Effector memory CD4-positive, alpha-beta T cell (primary cell): ENCODE data around the gene CCDC197.

Experiments
- DNase-seq, 3 donors: peaks; one replicate each; pipeline ENCODE4 v3.0.0-alpha.2; 2020
- H3K27ac ChIP-seq: 2 replicates; pipeline ENCODE4 v1.7.0; 2013; ENCODE audit warnings: mild to moderate bottlenecking, low read length, moderate library complexity; ENCODE audit not compliant: insufficient read depth, poor library complexity, severe bottlenecking
- H3K27me3 ChIP-seq: replicated peaks from 2 replicates; pipeline ENCODE4 v1.7.0; 2013; ENCODE audit warnings: mild to moderate bottlenecking, low read length; ENCODE audit not compliant: insufficient read depth, control insufficient read depth, poor library complexity, severe bottlenecking
- H3K36me3 ChIP-seq: 2 replicates; pipeline ENCODE4 v1.7.0; 2013; ENCODE audit warnings: mild to moderate bottlenecking, low read length, moderate library complexity; ENCODE audit not compliant: control insufficient read depth, insufficient read depth
- H3K4me1 ChIP-seq: 2 replicates; pipeline ENCODE4 v1.7.0; 2013; ENCODE audit warnings: low read length, mild to moderate bottlenecking; ENCODE audit not compliant: control insufficient read depth, insufficient read depth, poor library complexity, severe bottlenecking
- H3K4me3 ChIP-seq: 2 replicates; pipeline ENCODE4 v1.7.0; 2013; ENCODE audit warnings: low read length, low read depth, mild to moderate bottlenecking; ENCODE audit not compliant: insufficient read depth, poor library complexity, severe bottlenecking
- H3K9me3 ChIP-seq: 2 replicates; pipeline ENCODE4 v1.7.0; 2013; ENCODE audit warnings: mild to moderate bottlenecking, low read length, moderate library complexity; ENCODE audit not compliant: control insufficient read depth

The CCDC197 gene

GRCh38 chr14:94048691-94049624 is 51.9 kb downstream of the CCDC197 start:
- no peak for DNase-seq
- no peak overlapping the region for H3K27ac ChIP-seq
- no peak overlapping the region for H3K4me3 ChIP-seq
- peaks cover 83% of the 10 kb centered on the region for H3K36me3 ChIP-seq
- H3K9me3 ChIP-seq, result no peaks in the 10 kb centered on the region
- H3K27me3 ChIP-seq, result no peaks in the 10 kb centered on the region
- H3K4me1 ChIP-seq, result no peaks in the 10 kb centered on the region

GRCh38 chr14:94049625-94050023 is 52.5 kb downstream of the CCDC197 start:
- no peaks in the 10 kb centered on the region for H3K4me1 ChIP-seq
- no peaks in the 10 kb centered on the region for H3K9me3 ChIP-seq
- no peaks in the 10 kb centered on the region for H3K27me3 ChIP-seq
- no peak for DNase-seq
- H3K27ac ChIP-seq, result no peak overlapping the region
- no peak overlapping the region for H3K4me3 ChIP-seq
- H3K36me3 ChIP-seq, result peaks cover 90% of the 10 kb centered on the region

GRCh38 chr14:94050231-94050880 is 53.3 kb downstream of the CCDC197 start:
- Histone ChIP-seq H3K36me3 (peaks cover 96% of the 10 kb centered on the region), H3K9me3 (no peaks in the 10 kb centered on the region), H3K27me3 (no peaks in the 10 kb centered on the region), H3K27ac (no peak overlapping the region), H3K4me1 (no peaks in the 10 kb centered on the region), H3K4me3 (no peak overlapping the region)
- no peak for DNase-seq

DNA sequence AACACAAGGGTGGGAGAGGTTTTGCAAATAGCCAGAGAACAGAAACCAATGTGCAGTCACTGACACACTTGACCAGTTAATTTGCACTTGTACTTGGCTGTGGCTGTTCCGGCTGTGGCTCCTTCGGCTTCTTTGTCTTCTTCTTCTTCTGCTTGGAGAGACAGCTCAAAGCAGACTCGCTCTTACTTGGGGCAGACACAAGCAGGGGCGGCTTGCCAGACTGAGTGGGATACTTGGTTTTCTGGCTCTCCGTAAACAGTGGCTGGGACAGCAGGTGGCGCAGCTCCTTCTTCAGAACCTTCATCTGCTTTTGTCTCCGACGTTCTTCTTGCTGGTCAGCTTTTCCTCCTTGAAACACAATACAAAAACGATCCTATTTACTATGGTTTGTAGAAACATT is 54.0 kb downstream of the CCDC197 start:
- H3K27ac ChIP-seq, result no peak overlapping the region
- no peak for DNase-seq
- no peaks in the 10 kb centered on the region for H3K27me3 ChIP-seq
- no peak overlapping the region for H3K4me3 ChIP-seq
- H3K36me3 ChIP-seq, result peaks cover 95% of the 10 kb centered on the region
- H3K4me1 ChIP-seq, result no peaks in the 10 kb centered on the region
- H3K9me3 ChIP-seq, result no peaks in the 10 kb centered on the region

GRCh38 chr14:94051779-94052178 is 54.7 kb downstream of the CCDC197 start:
- no peak overlapping the region for H3K4me3 ChIP-seq
- H3K4me1 ChIP-seq, result no peaks in the 10 kb centered on the region
- no peak overlapping the region for H3K27ac ChIP-seq
- DNase-seq, result no peak
- peaks cover 95% of the 10 kb centered on the region for H3K36me3 ChIP-seq
- no peaks in the 10 kb centered on the region for H3K9me3 ChIP-seq
- H3K27me3 ChIP-seq, result no peaks in the 10 kb centered on the region

DNA sequence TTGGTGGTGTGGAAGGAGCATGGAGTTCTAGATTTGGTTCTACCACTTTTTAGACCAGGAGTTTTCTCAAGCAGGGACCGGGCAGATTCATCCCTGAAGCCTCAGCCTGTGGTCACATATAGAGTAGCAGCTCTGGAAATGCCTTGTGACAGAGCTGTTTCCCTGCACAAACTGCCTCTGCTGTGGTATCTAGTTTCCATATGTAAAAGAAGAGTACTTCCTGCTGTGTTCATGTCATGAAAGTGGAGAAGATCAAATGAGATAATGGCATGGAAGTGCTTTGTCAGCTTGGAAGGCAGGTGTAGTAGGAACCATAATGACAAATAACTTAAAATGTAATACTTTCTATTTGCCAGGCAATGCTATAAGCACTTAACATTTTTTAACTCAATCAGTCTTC is 55.1 kb downstream of the CCDC197 start:
- Histone ChIP-seq H3K4me3 (no peak overlapping the region), H3K9me3 (no peaks in the 10 kb centered on the region), H3K36me3 (peaks cover 93% of the 10 kb centered on the region), H3K4me1 (no peaks in the 10 kb centered on the region), H3K27me3 (no peaks in the 10 kb centered on the region), H3K27ac (no peak overlapping the region)
- DNase-seq, result no peak

- Histone ChIP-seq H3K27me3 (no peaks in the 10 kb centered on the region), H3K4me3 (no peak overlapping the region), H3K27ac (no peak overlapping the region), H3K36me3 (peaks cover 93% of the 10 kb centered on the region), H3K9me3 (no peaks in the 10 kb centered on the region), H3K4me1 (peaks cover 4% of the 10 kb centered on the region)
- no peak for DNase-seq
Measured at GRCh38 chr14:94052662-94053061, 55.6 kb downstream of the CCDC197 start.

GRCh38 chr14:94054401-94054800 is 57.3 kb downstream of the CCDC197 start:
- H3K4me1 ChIP-seq, result peaks cover 10% of the 10 kb centered on the region
- no peak for DNase-seq
- no peaks in the 10 kb centered on the region for H3K27me3 ChIP-seq
- no peaks in the 10 kb centered on the region for H3K9me3 ChIP-seq
- H3K4me3 ChIP-seq, result no peak overlapping the region
- H3K36me3 ChIP-seq, result peaks cover 93% of the 10 kb centered on the region
- H3K27ac ChIP-seq, result no peak overlapping the region

GRCh38 chr14:94054936-94055335 is 57.8 kb downstream of the CCDC197 start:
- Histone ChIP-seq H3K27ac (no peak overlapping the region), H3K36me3 (peaks cover 93% of the 10 kb centered on the region)
- DNase-seq, result no peak

More at GRCh38 chr14:94054936-94055335, 57.8 kb downstream of the CCDC197 start:
- Histone ChIP-seq H3K4me3 (no peak overlapping the region), H3K27me3 (no peaks in the 10 kb centered on the region), H3K9me3 (no peaks in the 10 kb centered on the region), H3K4me1 (peaks cover 10% of the 10 kb centered on the region)
